Measurements from ENCODE around the gene TNFSF13.
A peak's percentile ranks its signal among the peaks of the same experiment; 100 is the strongest.

Gene TNFSF13

DNA sequence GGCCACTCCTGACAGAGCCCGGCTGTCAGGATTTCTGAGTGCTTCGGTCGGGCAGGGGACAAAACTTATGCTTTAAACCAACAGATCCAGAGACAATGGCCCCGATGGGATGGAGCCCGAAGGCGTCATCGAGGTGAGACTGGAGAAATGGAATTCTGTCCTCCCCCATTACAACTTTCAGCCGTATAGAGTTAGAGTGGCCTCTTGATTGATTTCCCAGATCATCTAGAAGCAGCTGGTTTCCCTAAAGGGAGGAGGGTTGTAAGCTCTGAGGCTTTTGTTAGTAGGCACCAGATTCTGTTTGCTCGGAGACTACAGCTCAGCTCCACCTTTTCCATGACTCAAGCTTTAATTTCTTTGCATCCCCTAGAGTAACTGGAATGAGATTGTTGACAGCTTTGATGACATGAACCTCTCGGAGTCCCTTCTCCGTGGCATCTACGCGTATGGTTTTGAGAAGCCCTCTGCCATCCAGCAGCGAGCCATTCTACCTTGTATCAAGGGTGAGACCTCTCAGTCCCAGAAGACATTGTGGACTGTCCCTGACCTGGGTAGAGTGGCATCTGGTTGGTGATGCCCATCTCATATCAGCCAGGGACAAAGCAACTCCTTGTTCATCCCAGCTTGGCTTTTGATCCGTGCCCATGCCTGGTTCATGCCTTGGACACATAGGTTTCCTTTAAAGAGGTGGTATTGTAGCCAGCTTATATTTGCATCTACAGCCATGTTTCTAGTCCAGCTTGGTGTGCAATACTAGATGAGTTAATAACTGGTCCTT is 15.8 kb downstream of the TNFSF13 start:
- Histone ChIP-seq H3K9ac (ENCODE audit: low read depth in 1 of 2, low read length in 2 of 2) (peak overlapping the region; percentile 45 to 74), H3K36me3 (ENCODE audit: control insufficient read depth in 1 of 2, insufficient read depth in 2 of 2, low read length in 2 of 2) (peaks cover 63 to 72% of the 10 kb centered on the region in 2 donors), H3K4me1 (ENCODE audit: control insufficient read depth in 1 of 2, insufficient read depth in 2 of 2, low read length in 2 of 2) (peaks cover 50 to 54% of the 10 kb centered on the region in 2 donors), H3K27me3 (ENCODE audit: control insufficient read depth in 1 of 2, insufficient read depth in 2 of 2, low read length in 2 of 2) (no peaks in the 10 kb centered on the region), H3K4me3 (ENCODE audit: low read depth in 1 of 2, low read length in 2 of 2) (peak overlapping the region; percentile 90 to 93), H3K27ac (ENCODE audit: low read depth, low read length) (peak overlapping the region; percentile 97), H3K9me3 (ENCODE audit: control insufficient read depth in 1 of 2, low read length in 2 of 2) (no peaks in the 10 kb centered on the region)

DNA sequence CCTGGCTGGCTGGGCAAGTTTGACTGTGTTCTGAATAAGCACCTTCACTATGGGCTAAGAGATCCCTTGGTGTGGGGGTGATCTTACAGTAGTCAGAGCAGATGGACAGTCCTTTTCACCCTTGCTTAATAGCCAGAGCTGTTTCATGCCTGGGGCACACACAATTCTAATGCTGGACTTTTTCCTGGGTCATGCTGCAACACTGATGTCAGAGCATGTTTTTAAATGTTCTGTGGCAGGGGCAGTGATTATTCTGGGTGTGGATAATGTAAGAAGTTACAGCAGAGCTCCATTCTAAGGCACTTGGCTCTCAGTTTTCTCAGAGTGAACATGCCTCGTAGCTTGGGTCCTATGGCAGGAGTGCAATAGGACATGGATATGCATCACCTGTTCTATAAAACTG is 16.9 kb downstream of the TNFSF13 start:
- Histone ChIP-seq H3K9ac (ENCODE audit: low read depth in 1 of 2, low read length in 2 of 2) (peak overlapping the region; percentile 30 to 45), H3K36me3 (ENCODE audit: control insufficient read depth in 1 of 2, insufficient read depth in 2 of 2, low read length in 2 of 2) (peaks cover 51 to 61% of the 10 kb centered on the region in 2 donors), H3K27me3 (ENCODE audit: control insufficient read depth in 1 of 2, insufficient read depth in 2 of 2, low read length in 2 of 2) (no peaks in the 10 kb centered on the region), H3K27ac (ENCODE audit: low read depth, low read length) (no peak overlapping the region), H3K9me3 (ENCODE audit: control insufficient read depth in 1 of 2, low read length in 2 of 2) (no peaks in the 10 kb centered on the region), H3K4me1 (ENCODE audit: control insufficient read depth in 1 of 2, insufficient read depth in 2 of 2, low read length in 2 of 2) (peaks cover 61 to 64% of the 10 kb centered on the region in 2 donors), H3K4me3 (ENCODE audit: low read depth in 1 of 2, low read length in 2 of 2) (peak overlapping the region in 1 of 2 donors; percentile 5)

DNA sequence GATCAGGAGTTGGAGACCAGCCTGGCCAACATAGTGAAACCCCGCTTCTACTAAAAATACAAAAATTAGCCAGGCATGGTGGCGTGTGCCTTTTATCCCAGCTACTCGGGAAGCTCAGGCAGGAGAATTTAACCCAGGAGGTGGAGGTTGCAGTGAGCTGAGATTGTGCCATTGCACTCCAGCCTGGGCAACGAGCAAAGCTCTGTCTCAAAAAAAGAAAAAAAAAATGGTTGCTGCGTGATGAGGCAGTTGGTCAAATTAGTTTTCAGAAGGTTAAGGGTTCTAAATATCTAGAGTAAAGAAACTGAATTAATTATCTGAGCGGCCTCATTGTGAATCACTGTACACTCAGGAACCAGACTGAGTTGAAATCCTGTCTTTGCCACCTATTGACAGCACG is 17.4 kb downstream of the TNFSF13 start:
- no peaks in the 10 kb centered on the region for H3K9me3 ChIP-seq (ENCODE audit: control insufficient read depth in 1 of 2, low read length in 2 of 2)
- H3K27ac ChIP-seq (ENCODE audit: low read depth, low read length): no peak overlapping the region
- peaks cover 47 to 56% of the 10 kb centered on the region in 2 donors for H3K36me3 ChIP-seq (ENCODE audit: control insufficient read depth in 1 of 2, insufficient read depth in 2 of 2, low read length in 2 of 2)
- H3K9ac ChIP-seq (ENCODE audit: low read depth in 1 of 2, low read length in 2 of 2): peak overlapping the region in 1 of 2 donors; percentile 5
- H3K27me3 ChIP-seq (ENCODE audit: control insufficient read depth in 1 of 2, insufficient read depth in 2 of 2, low read length in 2 of 2): no peaks in the 10 kb centered on the region
- peaks cover 66 to 69% of the 10 kb centered on the region in 2 donors for H3K4me1 ChIP-seq (ENCODE audit: control insufficient read depth in 1 of 2, insufficient read depth in 2 of 2, low read length in 2 of 2)
- no peak overlapping the region for H3K4me3 ChIP-seq (ENCODE audit: low read depth in 1 of 2, low read length in 2 of 2)

DNA sequence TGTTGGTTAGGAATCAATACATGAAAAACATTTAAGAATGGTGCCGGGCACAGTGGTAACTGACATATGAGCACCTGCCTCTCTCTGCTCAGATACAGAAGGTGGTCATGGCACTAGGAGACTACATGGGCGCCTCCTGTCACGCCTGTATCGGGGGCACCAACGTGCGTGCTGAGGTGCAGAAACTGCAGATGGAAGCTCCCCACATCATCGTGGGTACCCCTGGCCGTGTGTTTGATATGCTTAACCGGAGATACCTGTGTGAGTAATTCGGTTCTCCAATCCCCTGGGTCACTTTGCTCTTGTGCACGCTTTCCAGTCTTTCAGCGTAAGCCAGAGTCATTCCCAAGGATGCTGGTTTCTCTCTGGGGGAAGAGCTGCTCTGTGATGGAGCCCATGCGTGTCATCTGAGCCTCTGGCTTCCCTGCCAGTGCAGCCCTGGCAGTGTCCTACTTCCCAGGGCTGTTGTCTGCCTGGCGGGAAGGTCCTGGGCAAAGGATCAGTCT is 17.9 kb downstream of the TNFSF13 start:
- Histone ChIP-seq H3K4me3 (ENCODE audit: low read depth in 1 of 2, low read length in 2 of 2) (no peak overlapping the region), H3K36me3 (ENCODE audit: control insufficient read depth in 1 of 2, insufficient read depth in 2 of 2, low read length in 2 of 2) (peaks cover 43 to 51% of the 10 kb centered on the region in 2 donors), H3K4me1 (ENCODE audit: control insufficient read depth in 1 of 2, insufficient read depth in 2 of 2, low read length in 2 of 2) (peaks cover 71 to 74% of the 10 kb centered on the region in 2 donors), H3K9me3 (ENCODE audit: control insufficient read depth in 1 of 2, low read length in 2 of 2) (no peaks in the 10 kb centered on the region), H3K9ac (ENCODE audit: low read depth in 1 of 2, low read length in 2 of 2) (peak overlapping the region in 1 of 2 donors; percentile 5), H3K27me3 (ENCODE audit: control insufficient read depth in 1 of 2, insufficient read depth in 2 of 2, low read length in 2 of 2) (no peaks in the 10 kb centered on the region), H3K27ac (ENCODE audit: low read depth, low read length) (no peak overlapping the region)

DNA sequence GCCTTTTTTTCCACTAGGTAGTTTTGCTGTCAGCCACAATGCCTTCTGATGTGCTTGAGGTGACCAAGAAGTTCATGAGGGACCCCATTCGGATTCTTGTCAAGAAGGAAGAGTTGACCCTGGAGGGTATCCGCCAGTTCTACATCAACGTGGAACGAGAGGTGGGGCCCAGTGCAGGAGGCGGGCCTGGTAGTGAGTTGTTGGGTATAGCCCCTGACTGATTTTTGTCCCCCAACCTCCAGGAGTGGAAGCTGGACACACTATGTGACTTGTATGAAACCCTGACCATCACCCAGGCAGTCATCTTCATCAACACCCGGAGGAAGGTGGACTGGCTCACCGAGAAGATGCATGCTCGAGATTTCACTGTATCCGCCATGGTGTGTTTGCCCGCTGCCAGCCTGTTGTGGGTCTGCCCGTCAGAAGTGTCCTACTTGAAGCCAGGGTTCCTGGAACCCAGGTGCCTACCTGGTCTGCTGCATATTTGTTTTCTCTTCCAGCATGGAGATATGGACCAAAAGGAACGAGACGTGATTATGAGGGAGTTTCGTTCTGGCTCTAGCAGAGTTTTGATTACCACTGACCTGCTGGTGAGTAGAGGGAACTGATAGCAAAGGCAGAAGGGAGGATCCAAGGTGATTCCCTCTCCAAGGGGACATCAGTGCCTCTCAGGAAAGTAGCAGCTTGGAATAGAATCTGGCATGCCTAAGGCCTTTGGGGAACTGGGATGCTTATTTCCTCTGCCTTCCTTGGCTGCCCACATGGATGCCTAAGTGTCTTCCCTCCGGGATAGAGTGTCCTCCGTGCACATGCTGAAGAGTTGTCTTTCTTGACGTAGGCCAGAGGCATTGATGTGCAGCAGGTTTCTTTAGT is 19.0 kb downstream of the TNFSF13 start:
- peaks cover 43 to 53% of the 10 kb centered on the region in 2 donors for H3K36me3 ChIP-seq (ENCODE audit: control insufficient read depth in 1 of 2, insufficient read depth in 2 of 2, low read length in 2 of 2)
- no peak overlapping the region for H3K4me3 ChIP-seq (ENCODE audit: low read depth in 1 of 2, low read length in 2 of 2)
- no peak overlapping the region for H3K9ac ChIP-seq (ENCODE audit: low read depth in 1 of 2, low read length in 2 of 2)
- no peak overlapping the region for H3K27ac ChIP-seq (ENCODE audit: low read depth, low read length)
- no peaks in the 10 kb centered on the region for H3K9me3 ChIP-seq (ENCODE audit: control insufficient read depth in 1 of 2, low read length in 2 of 2)
- peaks cover 78 to 81% of the 10 kb centered on the region in 2 donors for H3K4me1 ChIP-seq (ENCODE audit: control insufficient read depth in 1 of 2, insufficient read depth in 2 of 2, low read length in 2 of 2)
- no peaks in the 10 kb centered on the region for H3K27me3 ChIP-seq (ENCODE audit: control insufficient read depth in 1 of 2, insufficient read depth in 2 of 2, low read length in 2 of 2)

DNA sequence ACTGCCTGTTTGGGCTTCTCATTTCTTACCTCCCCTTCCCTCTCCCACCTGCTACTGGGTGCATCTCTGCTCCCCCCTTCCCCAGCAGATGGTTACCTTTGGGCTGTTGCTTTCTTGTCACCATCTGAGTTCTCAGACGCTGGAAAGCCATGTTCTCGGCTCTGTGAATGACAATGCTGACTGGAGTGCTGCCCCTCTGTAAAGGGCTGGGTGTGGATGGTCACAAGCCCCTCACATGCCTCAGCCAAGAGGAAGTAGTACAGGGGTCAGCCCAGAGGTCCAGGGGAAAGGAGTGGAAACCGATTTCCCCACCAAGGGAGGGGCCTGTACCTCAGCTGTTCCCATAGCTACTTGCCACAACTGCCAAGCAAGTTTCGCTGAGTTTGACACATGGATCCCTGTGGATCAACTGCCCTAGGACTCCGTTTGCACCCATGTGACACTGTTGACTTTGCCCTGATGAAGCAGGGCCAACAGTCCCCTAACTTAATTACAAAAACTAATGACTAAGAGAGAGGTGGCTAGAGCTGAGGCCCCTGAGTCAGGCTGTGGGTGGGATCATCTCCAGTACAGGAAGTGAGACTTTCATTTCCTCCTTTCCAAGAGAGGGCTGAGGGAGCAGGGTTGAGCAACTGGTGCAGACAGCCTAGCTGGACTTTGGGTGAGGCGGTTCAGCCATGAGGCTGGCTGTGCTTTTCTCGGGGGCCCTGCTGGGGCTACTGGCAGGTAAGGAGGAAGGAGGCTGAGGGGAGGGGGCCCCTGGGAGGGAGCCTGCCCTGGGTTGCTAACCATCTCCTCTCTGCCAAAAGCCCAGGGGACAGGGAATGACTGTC is 20.7 kb downstream of the TNFSF13 start, which contains the start of gene CD68:
Gene CD68, plus strand, starts transcription at position 638 of the 833 bp plus-strand sequence. Its CDS starts 40 bp downstream, at position 678.
- H3K9ac ChIP-seq (ENCODE audit: low read depth in 1 of 2, low read length in 2 of 2): peak within 1 kb of the TSS; percentile 93 to 99
- peaks cover 39 to 51% of the 10 kb centered on the region in 2 donors for H3K36me3 ChIP-seq (ENCODE audit: control insufficient read depth in 1 of 2, insufficient read depth in 2 of 2, low read length in 2 of 2)
- peak within 1 kb of the TSS; percentile 90 for H3K27ac ChIP-seq (ENCODE audit: low read depth, low read length)
- H3K9me3 ChIP-seq (ENCODE audit: control insufficient read depth in 1 of 2, low read length in 2 of 2): no peaks in the 10 kb centered on the region
- H3K27me3 ChIP-seq (ENCODE audit: control insufficient read depth in 1 of 2, insufficient read depth in 2 of 2, low read length in 2 of 2): no peaks in the 10 kb centered on the region
- peak within 1 kb of the TSS; percentile 83 to 88 for H3K4me3 ChIP-seq (ENCODE audit: low read depth in 1 of 2, low read length in 2 of 2)
- peaks cover 83 to 87% of the 10 kb centered on the region in 2 donors for H3K4me1 ChIP-seq (ENCODE audit: control insufficient read depth in 1 of 2, insufficient read depth in 2 of 2, low read length in 2 of 2)

DNA sequence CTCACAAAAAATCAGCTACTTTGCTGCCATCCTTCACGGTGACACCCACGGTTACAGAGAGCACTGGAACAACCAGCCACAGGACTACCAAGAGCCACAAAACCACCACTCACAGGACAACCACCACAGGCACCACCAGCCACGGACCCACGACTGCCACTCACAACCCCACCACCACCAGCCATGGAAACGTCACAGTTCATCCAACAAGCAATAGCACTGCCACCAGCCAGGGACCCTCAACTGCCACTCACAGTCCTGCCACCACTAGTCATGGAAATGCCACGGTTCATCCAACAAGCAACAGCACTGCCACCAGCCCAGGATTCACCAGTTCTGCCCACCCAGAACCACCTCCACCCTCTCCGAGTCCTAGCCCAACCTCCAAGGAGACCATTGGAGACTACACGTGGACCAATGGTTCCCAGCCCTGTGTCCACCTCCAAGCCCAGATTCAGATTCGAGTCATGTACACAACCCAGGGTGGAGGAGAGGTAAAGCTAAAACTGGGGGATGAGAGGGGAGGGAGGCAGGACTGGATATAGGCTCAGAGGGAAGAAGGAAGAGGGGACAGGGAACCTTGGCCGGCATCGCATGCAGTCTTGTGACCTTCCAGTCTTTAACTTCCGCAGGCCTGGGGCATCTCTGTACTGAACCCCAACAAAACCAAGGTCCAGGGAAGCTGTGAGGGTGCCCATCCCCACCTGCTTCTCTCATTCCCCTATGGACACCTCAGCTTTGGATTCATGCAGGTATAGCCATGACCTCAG is 21.5 kb downstream of the TNFSF13 start:
- H3K27me3 ChIP-seq (ENCODE audit: control insufficient read depth in 1 of 2, insufficient read depth in 2 of 2, low read length in 2 of 2): no peaks in the 10 kb centered on the region
- H3K4me1 ChIP-seq (ENCODE audit: control insufficient read depth in 1 of 2, insufficient read depth in 2 of 2, low read length in 2 of 2): peaks cover 75 to 86% of the 10 kb centered on the region in 2 donors
- H3K9ac ChIP-seq (ENCODE audit: low read depth in 1 of 2, low read length in 2 of 2): peak overlapping the region; percentile 93 to 99
- peak overlapping the region; percentile 83 to 88 for H3K4me3 ChIP-seq (ENCODE audit: low read depth in 1 of 2, low read length in 2 of 2)
- peak overlapping the region; percentile 90 for H3K27ac ChIP-seq (ENCODE audit: low read depth, low read length)
- H3K36me3 ChIP-seq (ENCODE audit: control insufficient read depth in 1 of 2, insufficient read depth in 2 of 2, low read length in 2 of 2): peaks cover 31 to 43% of the 10 kb centered on the region in 2 donors
- H3K9me3 ChIP-seq (ENCODE audit: control insufficient read depth in 1 of 2, low read length in 2 of 2): no peaks in the 10 kb centered on the region

DNA sequence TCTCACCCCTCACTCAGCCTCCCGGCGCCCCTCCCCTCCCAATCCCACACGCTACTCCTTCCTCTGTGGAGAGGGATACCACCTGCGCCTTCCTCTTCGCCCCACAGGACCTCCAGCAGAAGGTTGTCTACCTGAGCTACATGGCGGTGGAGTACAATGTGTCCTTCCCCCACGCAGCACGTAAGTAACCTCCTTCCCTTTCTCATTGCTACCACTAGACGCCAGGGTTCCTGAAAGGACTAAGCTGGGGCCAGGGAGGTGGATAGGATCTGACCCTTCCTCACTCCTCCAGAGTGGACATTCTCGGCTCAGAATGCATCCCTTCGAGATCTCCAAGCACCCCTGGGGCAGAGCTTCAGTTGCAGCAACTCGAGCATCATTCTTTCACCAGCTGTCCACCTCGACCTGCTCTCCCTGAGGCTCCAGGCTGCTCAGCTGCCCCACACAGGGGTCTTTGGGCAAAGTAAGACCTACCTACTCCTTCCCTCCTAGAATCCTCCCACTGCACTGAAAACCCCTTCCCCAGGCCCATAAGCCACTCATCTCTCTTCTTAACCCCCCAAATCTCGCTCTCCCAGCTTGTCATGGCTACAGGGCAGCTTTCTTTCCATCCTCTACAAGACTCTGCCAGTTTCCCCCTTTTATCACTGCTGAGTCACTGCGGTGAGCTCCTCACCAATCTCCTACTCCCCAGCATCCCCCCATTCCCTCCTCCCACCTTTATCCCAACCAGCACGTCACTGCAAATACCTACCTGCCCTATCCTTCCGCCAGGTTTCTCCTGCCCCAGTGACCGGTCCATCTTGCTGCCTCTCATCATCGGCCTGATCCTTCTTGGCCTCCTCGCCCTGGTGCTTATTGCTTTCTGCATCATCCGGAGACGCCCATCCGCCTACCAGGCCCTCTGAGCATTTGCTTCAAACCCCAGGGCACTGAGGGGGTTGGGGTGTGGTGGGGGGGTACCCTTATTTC is 22.3 kb downstream of the TNFSF13 start:
- no peaks in the 10 kb centered on the region for H3K27me3 ChIP-seq (ENCODE audit: control insufficient read depth in 1 of 2, insufficient read depth in 2 of 2, low read length in 2 of 2)
- H3K27ac ChIP-seq (ENCODE audit: low read depth, low read length): peak overlapping the region; percentile 90
- H3K4me3 ChIP-seq (ENCODE audit: low read depth in 1 of 2, low read length in 2 of 2): peak overlapping the region; percentile 83 to 88
- no peaks in the 10 kb centered on the region for H3K9me3 ChIP-seq (ENCODE audit: control insufficient read depth in 1 of 2, low read length in 2 of 2)
- H3K9ac ChIP-seq (ENCODE audit: low read depth in 1 of 2, low read length in 2 of 2): peak overlapping the region; percentile 93 to 99
- peaks cover 26 to 35% of the 10 kb centered on the region in 2 donors for H3K36me3 ChIP-seq (ENCODE audit: control insufficient read depth in 1 of 2, insufficient read depth in 2 of 2, low read length in 2 of 2)
- H3K4me1 ChIP-seq (ENCODE audit: control insufficient read depth in 1 of 2, insufficient read depth in 2 of 2, low read length in 2 of 2): peaks cover 66 to 83% of the 10 kb centered on the region in 2 donors
